Midbrain (tissue), 1 donor: ENCODE results near the gene TTC28.
"Not testable (repeated sequence)": the region's sequence is repeated elsewhere in the genome, so short reads cannot be mapped to it uniquely, and the experiment has no call there.

Experiments
- DNase-seq: peaks from one replicate; lab custom pipeline; 2025; lab: John Stamatoyannopoulos, UW

The TTC28 gene

DNA sequence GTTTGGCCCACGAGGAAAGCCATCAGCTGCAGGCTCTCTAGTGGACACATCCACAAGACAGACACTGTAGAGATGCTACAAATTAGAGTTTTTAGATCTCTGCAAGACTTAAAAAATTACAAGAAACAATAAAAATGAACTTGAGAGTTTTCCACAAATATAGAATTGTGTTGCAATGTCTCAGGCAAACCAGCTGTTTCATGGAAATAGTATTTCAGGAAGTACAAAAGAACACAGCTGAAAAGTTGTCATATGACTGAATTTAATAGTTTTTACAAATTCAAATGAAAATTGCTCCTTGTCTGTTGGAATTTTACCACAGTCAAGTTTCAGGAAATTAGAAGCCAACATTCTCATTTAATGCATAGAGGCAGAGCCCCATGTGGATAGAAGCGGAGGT is 576.0 kb downstream of the TTC28 start:
- DNase-seq, result no peak

DNA sequence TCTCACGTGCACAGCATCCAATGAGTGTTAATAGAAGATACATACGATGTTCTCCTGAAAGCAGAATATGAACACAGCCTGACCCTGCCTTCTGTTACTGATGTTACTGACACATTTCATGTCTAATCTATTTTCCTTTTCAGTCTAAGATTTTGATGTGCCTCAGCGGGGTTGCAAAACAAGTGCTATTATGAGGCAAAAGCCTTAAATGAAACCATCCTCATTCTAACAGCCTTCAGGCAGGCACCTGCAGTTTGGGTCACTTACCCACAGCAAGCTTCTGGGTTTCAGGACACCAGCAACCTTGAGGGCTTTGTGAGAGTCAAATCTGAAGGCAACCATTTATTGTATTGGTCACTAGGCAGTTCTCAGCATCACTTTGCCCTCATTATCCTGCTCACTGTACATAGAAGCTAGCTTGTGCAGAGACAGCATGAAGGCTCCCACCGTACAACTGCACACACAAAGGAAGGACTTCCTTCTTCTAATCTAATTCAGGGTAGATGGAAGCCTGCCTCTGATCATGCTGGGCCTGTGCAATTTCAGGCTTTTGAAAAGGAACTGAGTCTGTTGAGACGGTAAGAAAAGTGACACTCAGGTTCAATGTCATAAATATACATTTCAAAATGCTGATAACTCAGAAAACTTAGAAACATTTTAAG is 577.4 kb downstream of the TTC28 start:
- DNase-seq, result no peak

- no peak for DNase-seq
Measured at GRCh38 chr22:28097627-28098026, 582.0 kb downstream of the TTC28 start.

DNA sequence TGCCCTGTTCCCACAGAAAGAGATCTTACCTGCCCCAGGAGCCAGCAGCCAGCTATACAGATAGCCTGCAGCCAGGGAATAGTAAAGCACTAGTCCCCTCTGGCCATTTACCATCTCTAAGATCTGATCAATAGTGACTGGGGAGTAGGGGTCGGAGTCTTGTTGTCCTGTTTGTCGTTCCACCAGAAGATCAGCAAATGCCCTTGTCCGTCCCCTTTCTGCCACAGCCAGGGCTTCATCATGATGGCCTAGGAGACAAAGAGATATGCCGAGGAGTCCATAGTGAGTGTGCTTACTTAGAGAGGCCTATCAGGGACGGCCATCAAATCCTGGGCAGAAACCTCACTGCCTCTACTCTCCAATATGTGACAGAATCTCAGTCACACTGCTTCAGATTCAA is 583.5 kb downstream of the TTC28 start:
- DNase-seq, result no peak

DNA sequence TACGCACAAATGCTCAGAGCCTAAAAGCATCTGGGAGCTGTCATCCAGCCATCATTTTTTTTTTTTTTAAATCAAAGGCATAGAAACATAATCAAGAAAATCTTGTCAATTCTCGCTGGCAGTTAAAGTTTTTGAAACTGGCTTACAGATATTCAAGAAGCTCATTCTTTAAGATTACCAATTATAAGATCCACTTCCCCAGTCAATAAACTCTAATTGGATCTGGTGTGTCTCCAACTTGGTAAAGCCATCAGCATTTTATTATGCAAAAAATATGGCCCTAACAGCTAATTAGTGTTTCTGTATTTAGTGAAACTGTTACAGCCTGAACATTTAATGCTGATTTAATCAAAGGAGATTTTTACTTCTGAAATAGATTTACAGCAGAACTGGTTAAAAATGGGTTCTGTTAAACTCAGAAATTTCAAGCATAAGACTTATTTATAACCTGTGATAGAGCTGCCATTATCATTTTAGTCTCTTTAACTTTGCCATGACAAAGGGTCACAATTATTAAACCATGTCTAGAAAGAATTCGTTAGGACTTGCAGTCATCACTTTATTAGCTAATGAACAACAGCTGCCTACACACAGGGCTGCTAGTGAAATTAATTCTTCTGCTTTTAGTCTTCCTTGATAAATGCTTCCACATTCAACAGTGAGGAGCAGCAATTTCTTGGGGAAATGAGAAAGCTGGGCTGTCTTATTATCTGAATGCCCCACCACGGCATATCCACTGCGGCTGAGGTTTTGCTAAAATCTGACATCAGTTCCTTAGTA is 584.1 kb downstream of the TTC28 start:
- no peak for DNase-seq

DNA sequence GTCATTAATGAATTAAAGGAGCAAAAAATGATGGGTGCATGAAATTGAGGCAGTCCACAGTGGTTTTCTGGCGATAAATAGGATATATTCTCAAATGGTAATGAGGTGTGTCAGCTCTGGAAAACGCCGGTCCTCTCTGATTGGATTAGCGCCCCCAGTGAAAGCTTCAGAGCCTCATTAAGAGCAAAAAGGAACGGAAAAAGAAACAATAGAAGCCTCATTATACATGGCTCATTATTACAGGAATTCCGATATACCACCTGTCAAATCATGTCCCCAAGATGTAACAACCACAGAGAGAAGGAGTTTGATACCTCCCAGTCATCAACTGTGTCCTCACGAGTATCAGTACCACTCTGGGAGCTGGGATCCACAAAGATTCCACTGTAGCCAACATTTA is 584.9 kb downstream of the TTC28 start:
- no peak for DNase-seq

GRCh38 chr22:28093711-28094110 is 585.9 kb downstream of the TTC28 start:
- DNase-seq, result no peak

DNA sequence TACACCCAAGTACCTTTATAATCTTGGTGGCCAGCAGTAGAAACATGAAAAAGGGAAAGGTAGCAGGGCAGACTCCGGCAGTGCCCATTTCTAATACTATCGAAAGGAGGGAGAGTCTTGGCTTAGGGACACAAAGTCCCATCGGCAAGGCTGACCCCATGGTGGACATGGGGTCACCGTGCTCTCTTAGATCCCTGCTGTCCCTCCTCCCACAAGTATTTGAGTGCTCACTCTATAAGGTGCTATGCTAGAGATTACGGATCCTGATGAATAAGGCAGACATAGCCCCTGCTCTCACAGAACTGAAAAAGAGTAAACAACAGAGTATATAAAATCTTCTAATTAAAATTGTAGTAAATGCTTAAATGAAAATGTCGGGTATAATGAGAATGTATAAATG is 588.2 kb downstream of the TTC28 start:
- DNase-seq, result no peak

- DNase-seq, result not testable (repeated sequence)
Measured at GRCh38 chr22:28089541-28089940, 590.1 kb downstream of the TTC28 start.

GRCh38 chr22:28077166-28077565 is 602.5 kb downstream of the TTC28 start:
- DNase-seq, result no peak

DNA sequence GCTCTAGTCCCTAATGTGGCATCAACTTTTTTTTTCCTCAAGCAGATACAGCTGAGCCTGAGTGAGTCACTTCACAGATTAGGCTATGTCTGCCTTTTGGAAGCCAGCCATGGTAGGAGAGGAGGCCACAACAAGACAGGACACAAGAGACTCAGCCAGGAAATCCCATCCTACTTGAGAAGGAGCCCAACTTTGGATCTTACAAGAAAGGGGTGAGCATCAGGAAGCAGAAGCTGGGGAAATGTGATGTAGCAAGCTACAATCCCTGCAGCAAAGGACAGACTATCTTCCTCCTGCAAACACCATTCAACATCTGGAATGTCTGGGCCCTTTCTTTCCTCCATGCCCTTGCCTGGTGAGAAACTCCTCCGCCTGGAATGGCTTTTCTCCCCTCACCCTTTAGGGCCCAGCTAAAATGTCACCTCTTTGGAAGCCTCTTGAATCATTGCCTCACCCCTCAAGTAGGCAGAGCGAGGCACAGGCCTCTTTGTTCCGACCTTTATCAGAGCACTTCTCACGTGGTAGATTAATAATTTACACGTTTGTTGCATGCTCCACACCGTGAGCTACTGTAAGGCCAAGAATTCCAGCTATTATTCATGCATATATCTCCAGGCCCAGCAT is 604.2 kb downstream of the TTC28 start:
- DNase-seq, result no peak

- no peak for DNase-seq
Measured at GRCh38 chr22:28074526-28074925, 605.1 kb downstream of the TTC28 start.

GRCh38 chr22:28072066-28072465 is 607.6 kb downstream of the TTC28 start:
- no peak for DNase-seq

GRCh38 chr22:28068826-28069225 is 610.8 kb downstream of the TTC28 start:
- no peak for DNase-seq

- DNase-seq, result no peak
Measured at GRCh38 chr22:28064920-28065319, 614.7 kb downstream of the TTC28 start.

DNA sequence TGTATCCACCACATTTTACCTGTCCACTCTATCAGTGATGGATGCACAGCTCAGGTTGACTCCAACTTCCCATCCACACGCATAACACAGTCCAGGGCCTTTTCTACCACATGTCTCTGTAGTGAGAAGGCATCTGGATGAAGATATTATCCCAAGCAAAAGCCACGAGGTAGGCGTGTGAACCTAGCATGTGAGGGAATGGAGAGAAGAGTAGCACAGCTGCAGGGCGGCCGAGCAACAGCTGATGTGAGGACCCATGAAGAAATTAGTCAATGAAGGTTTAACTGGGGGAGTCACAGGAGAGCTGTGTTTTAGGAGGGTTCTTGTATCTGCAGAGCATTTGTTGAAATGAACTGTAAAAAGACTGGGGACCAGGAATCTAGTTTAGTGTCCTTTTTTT is 616.0 kb downstream of the TTC28 start:
- DNase-seq, result no peak

DNA sequence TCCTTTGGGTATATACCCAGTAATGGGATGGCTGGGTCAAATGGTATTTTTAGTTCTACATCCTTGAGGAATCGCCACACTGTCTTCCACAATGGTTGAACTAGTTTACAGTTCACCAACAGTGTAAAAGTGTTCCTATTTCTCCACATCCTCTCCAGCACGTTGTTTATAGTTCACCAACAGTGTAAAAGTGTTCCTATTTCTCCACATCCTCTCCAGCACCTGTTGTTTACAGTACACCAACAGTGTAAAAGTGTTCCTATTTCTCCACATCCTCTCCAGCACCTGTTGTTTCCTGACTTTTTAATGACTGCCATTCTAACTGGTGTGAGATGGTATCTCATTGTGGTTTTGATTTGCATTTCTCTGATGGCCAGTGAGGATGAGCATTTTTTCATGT is 619.0 kb downstream of the TTC28 start:
- DNase-seq, result not testable (repeated sequence)

DNA sequence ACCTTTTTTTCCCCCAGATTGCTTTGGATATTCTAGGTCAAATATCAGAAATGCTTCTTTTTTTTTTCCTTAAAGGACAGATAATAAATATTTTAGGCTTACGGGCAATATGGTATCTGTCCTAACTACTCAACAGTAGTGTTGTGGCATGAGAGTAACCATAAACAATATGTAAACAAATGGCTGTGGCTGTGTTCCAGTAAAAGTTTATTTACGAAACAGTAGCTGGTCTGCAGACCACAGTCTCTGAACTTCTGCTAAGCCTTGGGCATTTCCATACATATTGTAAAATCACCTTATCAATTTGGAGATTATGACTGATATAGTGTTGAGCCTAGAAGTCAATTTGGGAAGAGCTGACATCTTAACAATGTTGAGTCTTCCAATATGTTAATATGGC is 621.6 kb downstream of the TTC28 start:
- no peak for DNase-seq

- DNase-seq, result no peak
Measured at GRCh38 chr22:28054819-28055208, 624.8 kb downstream of the TTC28 start.

DNA sequence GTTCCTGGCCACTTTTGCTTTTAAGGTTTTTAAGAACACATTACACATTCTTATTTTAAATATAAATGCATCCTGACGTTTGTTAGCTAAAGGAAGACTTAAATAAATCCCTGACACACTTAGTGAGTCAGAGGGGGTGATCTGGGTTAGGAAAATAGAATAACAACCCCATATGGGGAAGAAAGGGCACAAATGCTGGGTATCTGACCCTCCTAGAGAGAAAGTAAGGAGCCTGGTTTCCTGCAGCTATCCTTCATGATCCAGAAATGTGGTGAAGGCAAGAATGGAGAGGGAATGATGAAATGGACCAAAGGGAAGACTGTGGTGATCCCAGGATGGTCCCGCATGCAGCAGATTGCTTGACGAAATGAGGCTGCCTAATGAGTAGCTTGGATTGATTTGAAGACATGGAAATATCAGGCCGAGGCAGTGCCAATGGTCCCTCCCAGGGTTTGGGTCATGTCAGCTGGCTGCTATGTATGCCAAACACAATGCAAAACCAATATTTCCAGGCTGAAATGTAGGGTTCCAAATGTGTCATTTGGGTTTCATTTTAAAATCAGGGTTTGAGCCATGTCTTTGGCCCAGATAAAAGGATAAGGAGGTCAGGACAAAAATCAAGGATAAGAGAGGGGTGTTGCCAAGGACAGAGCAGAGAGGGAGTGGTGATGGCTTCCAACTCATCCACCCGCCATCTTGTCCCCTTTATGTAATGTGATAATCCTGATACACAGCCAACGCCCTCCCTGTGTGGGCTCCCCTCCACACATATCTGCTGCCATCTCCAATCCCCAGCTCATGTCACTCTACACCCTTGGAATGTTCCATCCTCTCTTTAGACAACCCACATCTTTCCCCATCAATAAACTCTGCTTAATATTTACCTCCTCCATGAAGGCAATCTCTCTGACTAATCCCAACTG is 625.5 kb downstream of the TTC28 start:
- no peak for DNase-seq

DNA sequence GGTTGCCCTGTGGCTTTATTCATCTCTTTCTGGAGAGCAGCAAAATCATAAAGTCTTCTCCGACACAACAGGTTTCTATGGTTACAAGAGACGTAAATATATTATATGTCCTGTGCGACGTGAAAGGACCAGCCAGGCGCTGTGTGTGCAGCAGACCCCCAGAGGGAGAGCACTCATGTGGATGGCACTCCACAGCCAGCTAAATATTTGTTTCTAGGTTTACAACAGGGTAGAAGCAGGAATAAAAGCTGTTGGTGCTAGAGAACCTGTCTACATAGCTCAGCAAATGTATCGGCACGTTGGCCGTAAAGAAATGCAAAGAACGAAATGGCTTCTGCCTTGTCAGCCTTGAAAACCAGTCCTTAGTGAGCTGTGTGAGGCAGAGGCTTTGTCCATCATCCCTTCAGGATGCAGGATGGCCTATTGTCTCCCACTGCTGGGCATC is 626.8 kb downstream of the TTC28 start:
- no peak for DNase-seq

DNA sequence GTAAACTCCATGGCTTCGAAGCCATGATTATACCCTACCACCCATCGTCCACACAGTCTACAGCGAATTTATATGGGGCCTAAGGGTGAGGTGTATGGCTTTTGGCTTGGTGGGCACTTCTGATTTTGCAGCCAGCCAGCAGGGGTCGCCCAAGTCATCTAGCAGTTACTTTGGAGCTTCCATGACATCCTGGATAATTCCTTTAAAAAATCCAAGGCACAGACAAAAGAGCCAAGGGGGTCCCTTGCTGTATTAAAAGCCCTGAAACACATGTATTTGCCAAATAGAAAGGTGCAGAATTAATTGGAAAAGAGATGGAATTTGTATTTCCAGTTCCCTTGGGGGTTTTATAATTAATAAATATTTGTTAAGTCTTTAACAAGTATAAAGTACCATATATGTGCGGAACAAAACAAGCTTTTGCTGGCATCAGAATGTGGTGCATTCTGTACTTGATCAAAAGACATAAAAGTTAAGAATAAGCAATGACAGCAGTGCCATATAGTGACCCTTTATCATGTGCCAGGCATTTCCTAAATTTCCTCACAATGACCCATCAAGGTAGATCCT is 627.8 kb downstream of the TTC28 start:
- DNase-seq, result peak; percentile 76
